Measurements from ENCODE around the gene GCH1.
"Not testable (repeated sequence)": the region's sequence is repeated elsewhere in the genome, so short reads cannot be mapped to it uniquely, and the experiment has no call there.

Gene GCH1

DNA sequence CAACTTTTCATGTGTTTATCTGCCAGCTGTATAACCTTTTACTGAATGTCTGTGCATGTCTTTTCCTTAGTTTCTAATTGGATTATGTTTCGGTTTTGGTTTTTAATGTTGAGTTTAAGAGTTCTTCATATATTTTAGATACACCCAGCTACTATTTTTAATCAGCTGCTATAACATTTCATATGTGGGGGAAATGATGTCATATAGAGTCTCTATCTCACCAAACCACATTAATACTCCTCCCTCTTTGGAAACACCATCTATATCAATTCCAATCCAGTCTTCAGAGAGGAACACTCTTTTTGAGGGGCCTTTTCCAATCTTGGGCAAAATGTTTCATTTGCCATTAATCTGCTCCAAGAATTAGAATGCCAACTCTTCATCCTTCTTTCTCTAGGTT lies 28.5 kb upstream of the GCH1 start:
- no peaks in the 10 kb centered on the region for H3K9me3 ChIP-seq (ENCODE audit: insufficient read depth, low read depth, low read length)
- no peak overlapping the region for H3K4me3 ChIP-seq (ENCODE audit: low read length)
- WGBS, result no CpG with 5 or more reads among the region's 1 CpG
- no peak overlapping the region for H3K27ac ChIP-seq (ENCODE audit: low read depth, low read length)
- H3K27me3 ChIP-seq (ENCODE audit: insufficient read depth, low read length), result no peaks in the 10 kb centered on the region
- H3K36me3 ChIP-seq (ENCODE audit: insufficient read depth, low read length), result peaks cover 2% of the 10 kb centered on the region
- H3K9ac ChIP-seq (ENCODE audit: low read depth, low read length), result no peak overlapping the region
- no peaks in the 10 kb centered on the region for H3K4me1 ChIP-seq (ENCODE audit: insufficient read depth, low read length)

DNA sequence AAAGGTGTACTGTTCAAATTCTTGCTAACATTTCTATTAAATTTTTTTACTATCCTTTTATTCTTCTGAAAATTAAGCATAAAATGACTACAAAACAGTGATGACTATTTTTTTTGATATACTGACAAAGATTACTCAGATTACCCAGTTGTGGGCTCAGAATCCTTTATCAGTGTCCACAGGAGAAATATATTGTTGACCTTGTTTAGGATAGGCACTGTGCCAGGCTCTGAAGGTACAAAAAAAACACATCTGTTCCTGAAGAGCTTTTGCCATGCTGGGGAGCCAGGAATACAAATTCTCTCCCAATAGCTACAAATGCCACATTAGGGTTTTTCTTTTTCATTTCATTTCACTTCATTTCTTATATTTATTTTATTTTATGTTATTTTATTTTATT lies 26.9 kb upstream of the GCH1 start:
- Histone ChIP-seq H3K9ac (ENCODE audit: low read depth, low read length) (no peak overlapping the region), H3K4me1 (ENCODE audit: insufficient read depth, low read length) (no peaks in the 10 kb centered on the region), H3K27me3 (ENCODE audit: insufficient read depth, low read length) (no peaks in the 10 kb centered on the region), H3K27ac (ENCODE audit: low read depth, low read length) (no peak overlapping the region), H3K4me3 (ENCODE audit: low read length) (no peak overlapping the region), H3K36me3 (ENCODE audit: insufficient read depth, low read length) (no peaks in the 10 kb centered on the region), H3K9me3 (ENCODE audit: insufficient read depth, low read depth, low read length) (no peaks in the 10 kb centered on the region)

DNA sequence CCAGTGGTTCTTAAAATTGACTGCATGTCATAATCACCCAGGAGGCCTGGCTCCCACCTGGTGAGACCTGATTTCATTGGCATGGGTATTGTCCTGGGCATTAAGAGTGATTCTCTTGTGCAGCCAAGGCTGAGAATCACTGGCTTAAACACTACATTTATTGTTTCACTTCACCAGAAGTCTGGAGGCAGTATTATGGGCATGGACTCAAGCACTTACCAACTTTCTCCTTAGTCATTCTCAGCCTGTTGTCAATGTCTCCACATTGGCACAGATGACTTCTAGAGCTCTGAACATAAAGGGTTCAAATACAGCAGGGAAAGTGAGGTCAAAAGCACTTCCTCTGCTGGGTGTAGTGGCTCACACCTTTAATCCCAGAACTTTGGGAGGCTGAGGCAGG lies 25.6 kb upstream of the GCH1 start:
- Histone ChIP-seq H3K9me3 (ENCODE audit: insufficient read depth, low read depth, low read length) (no peaks in the 10 kb centered on the region), H3K27ac (ENCODE audit: low read depth, low read length) (no peak overlapping the region), H3K4me3 (ENCODE audit: low read length) (no peak overlapping the region), H3K27me3 (ENCODE audit: insufficient read depth, low read length) (no peaks in the 10 kb centered on the region), H3K4me1 (ENCODE audit: insufficient read depth, low read length) (no peaks in the 10 kb centered on the region), H3K9ac (ENCODE audit: low read depth, low read length) (no peak overlapping the region), H3K36me3 (ENCODE audit: insufficient read depth, low read length) (no peaks in the 10 kb centered on the region)

DNA sequence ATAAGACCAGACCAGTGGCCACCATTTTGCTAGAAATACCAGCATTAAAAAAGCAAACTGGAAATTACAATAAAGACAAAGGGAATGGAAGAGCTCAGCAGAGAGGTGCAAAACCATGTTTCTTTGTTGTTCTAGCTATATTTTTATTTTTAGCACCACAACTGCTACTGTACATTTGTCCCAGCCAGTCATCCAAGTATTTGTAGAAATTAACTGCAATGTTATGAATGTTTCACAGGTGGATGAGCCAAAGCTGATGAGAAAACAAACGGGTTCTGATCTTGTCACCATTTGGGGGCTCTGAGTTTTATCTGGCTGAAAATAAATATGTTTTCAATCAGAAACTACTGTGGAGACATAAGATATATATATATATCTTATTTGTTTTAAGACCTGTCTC lies 24.9 kb upstream of the GCH1 start:
- WGBS, result 100% methylated on average over 1 of the region's 1 CpG
- Histone ChIP-seq H3K4me1 (ENCODE audit: insufficient read depth, low read length) (no peaks in the 10 kb centered on the region), H3K9me3 (ENCODE audit: insufficient read depth, low read depth, low read length) (no peaks in the 10 kb centered on the region), H3K36me3 (ENCODE audit: insufficient read depth, low read length) (no peaks in the 10 kb centered on the region), H3K27me3 (ENCODE audit: insufficient read depth, low read length) (no peaks in the 10 kb centered on the region), H3K9ac (ENCODE audit: low read depth, low read length) (no peak overlapping the region), H3K4me3 (ENCODE audit: low read length) (no peak overlapping the region), H3K27ac (ENCODE audit: low read depth, low read length) (no peak overlapping the region)

DNA sequence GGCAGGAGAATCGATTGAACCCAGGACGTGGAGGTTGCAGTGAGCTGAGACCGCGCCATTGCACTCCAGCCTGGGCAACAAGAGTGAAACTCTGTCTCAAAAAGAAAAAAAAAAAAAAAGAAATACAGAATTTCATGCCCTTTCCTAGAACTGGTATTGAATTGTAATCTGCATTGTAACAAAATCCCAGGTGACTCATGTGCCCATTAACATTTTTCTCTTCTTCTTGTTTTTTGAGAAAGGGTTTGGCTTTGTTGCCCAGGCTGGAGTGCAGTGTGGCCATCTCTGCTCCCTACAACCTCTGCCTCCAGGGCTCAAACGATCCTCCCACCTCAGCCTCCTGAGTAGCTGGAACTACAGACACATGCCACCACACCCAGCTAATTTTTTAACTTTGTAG lies 23.9 kb upstream of the GCH1 start:
- not testable (repeated sequence) for H3K4me1 ChIP-seq (ENCODE audit: insufficient read depth, low read length); H3K36me3 ChIP-seq (ENCODE audit: insufficient read depth, low read length); H3K9ac ChIP-seq (ENCODE audit: low read depth, low read length); H3K9me3 ChIP-seq (ENCODE audit: insufficient read depth, low read depth, low read length); H3K4me3 ChIP-seq (ENCODE audit: low read length); H3K27ac ChIP-seq (ENCODE audit: low read depth, low read length); H3K27me3 ChIP-seq (ENCODE audit: insufficient read depth, low read length)
- 95% methylated on average over 5 of the region's 5 CpGs for WGBS

DNA sequence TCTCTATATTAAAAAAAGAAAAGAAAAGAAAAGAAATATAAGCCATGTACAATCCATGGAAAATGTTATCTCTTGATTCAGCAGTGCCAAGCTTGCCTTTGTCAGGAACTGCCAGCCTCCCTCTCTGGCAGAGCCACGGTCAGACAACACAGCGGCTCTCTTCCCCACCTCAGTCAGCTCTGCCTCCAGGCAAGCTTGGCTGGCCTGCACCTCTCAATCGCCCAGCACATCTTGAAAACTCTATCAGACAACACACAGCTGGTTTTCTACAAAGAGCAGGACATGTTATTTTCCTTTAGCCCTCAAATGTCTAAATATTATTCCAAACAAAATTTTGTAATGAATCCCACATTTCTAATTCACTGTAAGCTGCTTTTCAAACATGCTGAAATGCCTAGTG lies 20.0 kb upstream of the GCH1 start:
- Histone ChIP-seq H3K36me3 (ENCODE audit: insufficient read depth, low read length) (no peaks in the 10 kb centered on the region), H3K27ac (ENCODE audit: low read depth, low read length) (no peak overlapping the region), H3K27me3 (ENCODE audit: insufficient read depth, low read length) (no peaks in the 10 kb centered on the region), H3K4me1 (ENCODE audit: insufficient read depth, low read length) (no peaks in the 10 kb centered on the region), H3K4me3 (ENCODE audit: low read length) (no peak overlapping the region), H3K9ac (ENCODE audit: low read depth, low read length) (no peak overlapping the region), H3K9me3 (ENCODE audit: insufficient read depth, low read depth, low read length) (no peaks in the 10 kb centered on the region)
- WGBS, result 84% methylated on average over 3 of the region's 3 CpGs

DNA sequence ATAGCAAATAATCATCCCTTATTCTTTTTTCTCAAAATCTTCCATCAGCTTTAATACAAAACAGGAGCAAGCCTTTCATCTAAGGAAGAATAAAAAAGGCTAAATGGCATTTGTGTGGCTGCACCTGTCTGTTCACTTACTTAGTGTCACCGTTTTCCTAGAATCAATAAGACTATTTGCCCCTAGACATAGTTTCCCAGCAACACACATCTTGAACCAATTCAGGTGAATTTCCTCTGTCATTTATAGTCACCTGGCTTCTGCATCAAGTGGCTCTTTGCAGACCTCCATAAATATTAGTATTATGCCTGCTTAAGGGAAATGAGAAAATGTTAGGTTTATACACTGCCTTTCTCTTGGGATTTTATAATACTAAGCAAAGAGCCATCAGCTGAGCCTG lies 17.4 kb upstream of the GCH1 start:
- H3K4me3 ChIP-seq (ENCODE audit: low read length), result no peak overlapping the region
- 88% methylated on average over 1 of the region's 1 CpG for WGBS
- H3K27me3 ChIP-seq (ENCODE audit: insufficient read depth, low read length), result no peaks in the 10 kb centered on the region
- H3K9ac ChIP-seq (ENCODE audit: low read depth, low read length), result no peak overlapping the region
- no peak overlapping the region for H3K27ac ChIP-seq (ENCODE audit: low read depth, low read length)
- no peaks in the 10 kb centered on the region for H3K9me3 ChIP-seq (ENCODE audit: insufficient read depth, low read depth, low read length)
- no peaks in the 10 kb centered on the region for H3K4me1 ChIP-seq (ENCODE audit: insufficient read depth, low read length)
- H3K36me3 ChIP-seq (ENCODE audit: insufficient read depth, low read length), result no peaks in the 10 kb centered on the region

DNA sequence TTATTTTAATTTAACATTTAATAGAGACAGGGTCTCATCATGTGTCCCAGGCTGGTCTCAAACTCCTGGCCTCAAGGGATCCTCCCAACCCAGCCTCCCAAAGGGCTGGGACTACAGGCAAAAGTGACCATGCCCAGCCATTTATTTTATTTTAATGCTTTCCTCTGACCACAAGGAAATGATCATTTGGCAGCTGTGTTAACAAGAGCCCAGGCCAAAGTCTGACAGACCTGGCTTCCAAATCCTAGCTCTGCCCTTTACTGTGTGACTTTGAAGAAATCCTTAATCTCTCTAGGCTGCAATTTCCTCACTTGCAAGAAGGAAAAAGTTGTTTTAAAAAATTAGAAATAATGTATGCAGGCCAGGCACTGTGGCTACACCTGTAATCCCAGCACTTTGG lies 16.7 kb upstream of the GCH1 start:
- H3K4me1 ChIP-seq (ENCODE audit: insufficient read depth, low read length), result no peaks in the 10 kb centered on the region
- no peaks in the 10 kb centered on the region for H3K27me3 ChIP-seq (ENCODE audit: insufficient read depth, low read length)
- H3K4me3 ChIP-seq (ENCODE audit: low read length), result no peak overlapping the region
- no peak overlapping the region for H3K9ac ChIP-seq (ENCODE audit: low read depth, low read length)
- no peaks in the 10 kb centered on the region for H3K36me3 ChIP-seq (ENCODE audit: insufficient read depth, low read length)
- no peak overlapping the region for H3K27ac ChIP-seq (ENCODE audit: low read depth, low read length)
- no peaks in the 10 kb centered on the region for H3K9me3 ChIP-seq (ENCODE audit: insufficient read depth, low read depth, low read length)

DNA sequence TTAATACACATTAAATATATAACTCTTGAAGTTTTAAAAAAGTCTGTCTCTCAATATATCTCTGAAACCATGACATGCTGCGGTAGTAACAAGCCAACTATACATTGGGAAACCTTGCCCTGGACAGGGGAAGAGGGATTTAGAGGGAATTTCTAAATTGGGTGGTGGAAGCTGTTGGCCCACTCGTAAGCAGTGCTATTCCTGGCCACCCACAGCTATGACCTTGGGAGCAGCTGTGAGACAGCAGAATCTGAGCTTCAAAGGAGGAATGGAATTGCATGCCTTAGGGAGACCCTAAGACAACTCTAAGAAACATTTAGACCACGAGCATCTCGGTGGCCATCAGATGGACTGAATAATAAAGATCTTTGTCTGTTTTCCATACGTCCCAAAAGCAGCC lies 15.8 kb upstream of the GCH1 start:
- WGBS, result 86% methylated on average over 5 of the region's 5 CpGs
- Histone ChIP-seq H3K27me3 (ENCODE audit: insufficient read depth, low read length) (no peaks in the 10 kb centered on the region), H3K9me3 (ENCODE audit: insufficient read depth, low read depth, low read length) (no peaks in the 10 kb centered on the region), H3K27ac (ENCODE audit: low read depth, low read length) (no peak overlapping the region), H3K4me1 (ENCODE audit: insufficient read depth, low read length) (no peaks in the 10 kb centered on the region), H3K4me3 (ENCODE audit: low read length) (no peak overlapping the region), H3K36me3 (ENCODE audit: insufficient read depth, low read length) (no peaks in the 10 kb centered on the region), H3K9ac (ENCODE audit: low read depth, low read length) (no peak overlapping the region)

DNA sequence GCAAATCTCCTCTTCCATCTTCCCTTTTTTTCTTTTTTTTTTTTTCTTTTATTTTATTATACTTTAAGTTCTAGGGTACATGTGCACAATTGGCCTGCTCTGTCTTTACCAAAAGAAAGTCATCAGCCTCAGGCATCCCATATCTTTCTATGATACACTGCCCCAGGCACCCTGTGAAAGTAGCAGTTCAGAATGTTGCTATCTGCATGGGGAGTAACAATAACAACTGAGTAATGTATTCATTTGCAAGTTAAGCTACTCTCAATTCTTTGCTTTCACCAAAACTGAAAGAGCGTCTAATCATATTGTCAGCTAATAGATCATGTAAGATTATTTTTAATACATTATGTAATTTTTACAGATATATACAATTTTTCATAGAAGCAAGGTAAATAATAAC lies 13.5 kb upstream of the GCH1 start:
- Histone ChIP-seq H3K4me3 (ENCODE audit: low read length) (no peak overlapping the region), H3K9me3 (ENCODE audit: insufficient read depth, low read depth, low read length) (no peaks in the 10 kb centered on the region), H3K4me1 (ENCODE audit: insufficient read depth, low read length) (no peaks in the 10 kb centered on the region), H3K36me3 (ENCODE audit: insufficient read depth, low read length) (no peaks in the 10 kb centered on the region), H3K9ac (ENCODE audit: low read depth, low read length) (no peak overlapping the region), H3K27ac (ENCODE audit: low read depth, low read length) (no peak overlapping the region), H3K27me3 (ENCODE audit: insufficient read depth, low read length) (no peaks in the 10 kb centered on the region)
- WGBS, result no CpG with 5 or more reads among the region's 1 CpG

DNA sequence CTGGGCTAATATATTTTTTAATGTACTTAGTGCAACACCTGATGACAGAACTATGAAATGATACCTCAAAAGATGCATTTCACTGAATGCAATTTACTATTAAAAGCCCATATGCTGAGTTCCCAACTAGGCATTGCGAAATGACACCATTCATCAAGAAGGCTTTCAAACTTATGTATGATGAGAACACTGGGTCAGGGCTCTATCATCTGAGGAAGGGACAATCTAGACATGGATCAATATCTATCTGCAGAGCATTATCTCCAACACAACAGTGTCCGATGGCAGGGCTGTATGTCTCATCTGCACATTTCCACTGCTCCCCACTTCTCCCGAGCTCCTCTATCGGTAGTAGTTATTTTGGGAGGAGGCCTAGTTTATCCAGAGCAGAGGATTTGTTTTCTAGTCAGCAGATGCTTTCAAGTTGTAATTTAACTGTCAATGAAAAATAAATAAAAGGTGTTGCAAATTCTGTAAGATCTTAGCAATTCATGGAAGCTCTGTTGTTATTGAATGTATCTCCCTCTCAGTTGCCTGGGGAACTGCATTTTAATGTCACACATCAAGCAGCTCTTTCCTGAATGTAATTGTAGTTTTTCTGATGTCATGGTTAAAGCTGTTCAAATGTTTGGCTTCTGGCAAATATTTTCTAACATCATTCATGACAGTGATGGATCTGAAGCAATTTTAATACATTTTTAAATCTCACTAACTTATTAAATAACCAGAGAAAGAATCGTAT lies 7.4 kb upstream of the GCH1 start:
- Histone ChIP-seq H3K9me3 (ENCODE audit: insufficient read depth, low read depth, low read length) (no peaks in the 10 kb centered on the region), H3K27me3 (ENCODE audit: insufficient read depth, low read length) (peaks cover 3% of the 10 kb centered on the region; the same call in 1 of the 2 replicates), H3K9ac (ENCODE audit: low read depth, low read length) (no peak overlapping the region), H3K4me1 (ENCODE audit: insufficient read depth, low read length) (peaks cover 5% of the 10 kb centered on the region; the same call in 1 of the 2 replicates), H3K27ac (ENCODE audit: low read depth, low read length) (no peak overlapping the region), H3K4me3 (ENCODE audit: low read length) (no peak overlapping the region), H3K36me3 (ENCODE audit: insufficient read depth, low read length) (no peaks in the 10 kb centered on the region)
- 95% methylated on average over 4 of the region's 5 CpGs for WGBS

DNA sequence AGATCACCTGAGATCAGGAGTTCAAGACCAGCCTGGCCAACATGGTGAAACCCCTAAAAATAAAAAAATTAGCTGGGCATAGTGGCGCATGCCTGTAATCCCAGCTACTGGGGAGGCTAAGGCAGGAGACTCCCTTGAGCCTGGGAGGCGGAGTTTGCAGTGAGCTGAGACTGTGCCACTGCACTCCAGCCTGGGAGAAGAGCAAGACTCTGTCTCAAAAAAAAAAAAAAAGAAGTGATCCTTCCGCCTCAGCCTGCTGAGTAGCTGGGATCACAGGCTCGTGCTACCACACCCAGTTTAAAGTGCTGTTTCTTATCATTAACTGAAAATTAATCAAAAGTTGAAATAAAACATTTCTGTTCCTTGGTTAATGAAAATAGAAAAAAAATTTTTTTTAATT lies 6.3 kb upstream of the GCH1 start:
- 94% methylated on average over 2 of the region's 4 CpGs for WGBS
- not testable (repeated sequence) for H3K9ac ChIP-seq (ENCODE audit: low read depth, low read length); H3K9me3 ChIP-seq (ENCODE audit: insufficient read depth, low read depth, low read length); H3K36me3 ChIP-seq (ENCODE audit: insufficient read depth, low read length); H3K4me3 ChIP-seq (ENCODE audit: low read length); H3K27ac ChIP-seq (ENCODE audit: low read depth, low read length); H3K4me1 ChIP-seq (ENCODE audit: insufficient read depth, low read length); H3K27me3 ChIP-seq (ENCODE audit: insufficient read depth, low read length)
